NCI-H2227 (cell line): ENCODE measurements around the gene CNTFR.
A peak's percentile ranks its signal among the peaks of the same experiment; 100 is the strongest.
"Not testable (repeated sequence)": the region's sequence is repeated elsewhere in the genome, so short reads cannot be mapped to it uniquely, and the experiment has no call there.

Experiments used
- DNase-seq: peaks from one replicate; lab custom pipeline; 2025; ENCODE audit not compliant: unreplicated experiment; lab: John Stamatoyannopoulos, UW

CNTFR gene

DNA sequence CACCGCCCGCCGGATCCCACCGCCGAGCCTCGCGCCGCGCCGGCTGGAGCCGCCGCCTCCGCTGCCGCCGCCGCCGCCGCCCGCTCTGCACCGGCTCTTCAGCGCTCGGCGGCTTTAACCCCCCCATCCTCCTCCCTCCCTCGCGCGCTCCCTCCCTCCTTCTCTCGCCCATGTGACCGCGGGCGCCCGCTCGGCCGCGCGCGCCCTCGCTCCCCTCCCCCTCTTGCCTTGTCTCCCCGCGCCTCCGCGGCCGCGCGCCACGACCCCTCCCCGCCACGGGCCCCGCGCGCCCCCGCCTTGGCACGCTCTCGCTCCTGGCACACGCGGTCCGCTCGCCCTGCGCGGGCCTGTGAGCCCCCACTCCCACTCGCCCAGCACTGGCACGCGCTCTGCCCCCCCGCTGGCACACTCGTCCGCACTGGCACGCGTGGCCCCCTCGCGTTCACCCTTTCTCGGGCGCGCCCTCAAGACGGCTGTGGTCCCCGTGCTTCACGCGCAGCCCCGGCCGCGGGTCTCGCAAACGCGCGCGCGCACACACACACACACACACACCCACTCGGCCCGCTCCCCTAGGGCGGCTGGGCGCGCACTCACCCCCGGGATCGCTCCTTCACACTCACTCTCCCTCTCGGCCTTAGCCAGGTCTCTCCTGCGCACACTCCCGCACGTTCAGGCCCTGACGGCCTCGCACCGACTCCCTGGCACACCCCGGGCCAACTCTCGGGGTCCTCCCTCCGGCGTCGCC is at the start of gene CNTFR:
Gene CNTFR (minus strand): TSS at position 89 of the 745 bp plus-strand sequence. CDS start 20,743 bp downstream, outside the sequence.
- DNase-seq = peak; percentile 76

DNA sequence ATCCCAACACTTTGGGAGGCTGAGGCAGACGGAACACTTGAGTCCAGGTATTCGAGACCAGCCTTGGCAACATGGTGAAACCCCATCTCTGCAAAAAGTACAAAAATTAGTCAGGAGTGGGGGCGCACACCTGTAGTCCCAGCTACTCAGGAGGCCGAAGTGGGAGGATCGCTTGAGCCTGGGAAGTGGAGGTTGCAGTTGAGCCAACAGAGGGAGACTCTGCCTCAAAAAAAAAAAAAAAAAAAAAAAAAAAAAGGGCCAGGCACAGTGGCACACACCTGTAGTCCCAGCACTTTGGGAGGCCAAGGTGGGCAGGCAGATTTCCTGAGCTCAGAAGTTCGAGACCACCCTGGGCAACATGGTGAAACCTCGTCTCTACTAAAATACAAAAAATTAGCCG is 49.8 kb upstream of the CNTFR start:
- not testable (repeated sequence) for DNase-seq

DNA sequence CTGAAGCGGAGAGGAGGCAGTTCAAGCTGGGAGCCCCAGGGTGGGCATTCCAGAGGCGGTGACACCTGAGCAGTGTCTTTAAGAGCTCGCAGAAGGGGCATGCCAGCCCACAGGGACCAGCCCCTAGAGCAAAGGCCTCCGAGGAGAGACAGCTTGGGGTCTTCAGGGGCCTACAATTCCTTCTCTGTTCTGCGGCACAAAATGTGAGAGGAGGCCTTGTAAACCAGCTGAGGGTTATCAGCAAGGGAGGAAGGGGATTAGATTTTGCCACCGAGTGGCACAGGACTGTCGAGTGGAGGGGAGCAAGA is 48.6 kb upstream of the CNTFR start:
- no peak for DNase-seq

GRCh38 chr9:34637356-34638137 is 48.0 kb upstream of the CNTFR start, which contains the start of gene SIGMAR1:
TSS of gene SIGMAR1 (minus strand) at chr9:34637787. CDS start at chr9:34637697, 90 bp downstream.
- DNase-seq = peak; percentile 93

DNA sequence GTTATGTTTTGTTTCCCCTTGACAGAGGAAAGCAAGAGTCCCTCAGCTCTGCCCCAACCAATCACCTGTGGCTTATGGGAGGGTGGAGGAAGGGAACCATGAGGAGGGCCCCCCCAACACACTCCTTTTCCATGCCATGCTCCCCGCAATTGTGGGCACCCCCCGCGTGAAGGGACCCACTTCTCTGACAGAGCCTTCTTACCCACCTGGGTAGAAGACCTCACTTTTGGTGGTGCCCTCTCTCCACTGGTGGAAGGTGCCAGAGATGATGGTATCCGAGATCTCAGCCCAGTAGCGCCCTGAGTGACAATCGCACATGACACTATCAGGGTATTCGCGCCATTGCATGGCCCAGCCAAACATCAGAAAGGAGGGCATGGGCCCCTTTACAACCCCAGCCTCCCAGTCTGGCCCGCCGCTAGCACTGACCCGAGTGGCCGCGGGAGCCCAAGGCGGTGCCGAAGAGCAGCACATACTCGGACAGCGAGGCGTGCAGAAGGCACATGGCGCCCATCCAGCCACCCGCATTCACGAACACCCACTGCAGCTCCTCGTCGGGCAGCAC is 47.3 kb upstream of the CNTFR start:
- no peak for DNase-seq

- DNase-seq = no peak
Measured at GRCh38 chr9:34635556-34635955, 46.0 kb upstream of the CNTFR start.

GRCh38 chr9:34634551-34635248 is 45.2 kb upstream of the CNTFR start:
- DNase-seq = no peak

- peak; percentile 56 for DNase-seq
Measured at GRCh38 chr9:34633851-34634550, 44.5 kb upstream of the CNTFR start.

- no peak for DNase-seq
Measured at GRCh38 chr9:34633166-34633565, 43.6 kb upstream of the CNTFR start.

DNA sequence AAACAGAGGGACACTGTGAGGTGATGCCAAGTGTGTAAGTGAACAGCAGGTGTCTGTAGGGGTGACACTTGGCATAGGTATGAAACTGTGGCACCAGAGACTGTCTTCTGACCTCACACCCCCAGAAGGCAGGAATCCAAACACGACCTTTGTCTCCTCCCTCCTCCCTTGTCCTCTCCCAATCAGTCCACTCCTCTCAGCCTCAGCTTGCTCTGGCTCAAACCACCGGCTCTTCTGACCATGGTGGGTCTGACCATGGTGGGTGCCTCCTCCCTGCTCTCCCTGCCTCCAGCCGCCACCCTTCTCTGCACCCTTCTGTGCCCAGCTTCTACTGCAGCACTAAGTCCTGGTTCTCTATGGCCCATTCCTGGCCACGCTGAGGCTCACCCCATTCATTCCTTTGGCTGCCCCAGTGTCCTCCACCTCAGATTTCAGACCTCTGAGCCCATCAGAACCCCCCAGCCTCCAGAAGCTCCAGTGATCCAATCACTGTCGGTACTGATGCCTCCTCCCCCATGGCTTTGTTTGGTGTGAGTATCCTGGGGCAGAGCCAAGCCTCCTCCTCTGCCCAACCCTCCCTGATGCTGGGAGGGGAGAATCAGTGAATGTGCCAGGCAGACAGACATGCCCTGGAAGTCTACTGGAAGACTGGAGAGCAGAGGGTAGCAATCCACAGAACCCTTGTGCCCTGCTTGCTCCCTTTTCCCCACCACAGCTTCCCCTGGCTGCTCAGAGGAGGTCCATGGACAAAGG is 41.1 kb upstream of the CNTFR start:
- DNase-seq = no peak

DNA sequence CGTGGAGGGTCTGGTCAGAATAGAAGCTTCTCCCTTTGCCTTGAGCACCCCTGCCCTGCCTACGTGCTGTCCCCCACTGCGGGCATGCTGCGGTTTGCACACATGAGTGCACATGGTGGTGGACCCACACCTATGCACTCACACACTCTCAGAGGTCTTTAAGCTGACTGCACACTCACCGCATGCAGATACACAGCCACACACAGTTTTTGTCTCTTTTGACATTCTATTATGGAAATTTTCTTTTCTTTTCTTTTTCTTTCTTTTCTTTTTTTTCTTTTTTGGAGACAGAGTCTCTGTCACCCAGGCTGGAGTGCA is 39.9 kb upstream of the CNTFR start:
- DNase-seq = no peak

- peak; percentile 52 for DNase-seq
Measured at GRCh38 chr9:34628656-34629490, 39.3 kb upstream of the CNTFR start, which contains the start of gene ARID3C. TSS of gene ARID3C (minus strand) at chr9:34629066. CDS start at chr9:34628014, 1,052 bp downstream.

- no peak for DNase-seq
Measured at GRCh38 chr9:34627716-34628655, 38.5 kb upstream of the CNTFR start.

DNA sequence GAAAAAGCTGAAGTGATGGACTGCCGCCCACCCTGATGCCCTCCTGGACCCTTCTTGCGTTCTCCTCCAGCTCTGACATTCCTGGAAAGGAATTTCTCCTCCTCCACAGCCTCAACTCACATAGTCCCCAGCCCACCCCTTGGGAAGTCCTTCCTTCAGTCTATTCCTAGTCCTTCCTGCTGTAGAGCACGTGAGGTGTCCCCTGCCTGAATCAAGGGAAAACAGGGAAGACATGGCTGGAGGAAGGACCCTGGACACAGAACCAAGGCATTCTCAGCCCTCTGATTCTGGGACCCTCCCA is 35.6 kb upstream of the CNTFR start:
- DNase-seq = no peak

DNA sequence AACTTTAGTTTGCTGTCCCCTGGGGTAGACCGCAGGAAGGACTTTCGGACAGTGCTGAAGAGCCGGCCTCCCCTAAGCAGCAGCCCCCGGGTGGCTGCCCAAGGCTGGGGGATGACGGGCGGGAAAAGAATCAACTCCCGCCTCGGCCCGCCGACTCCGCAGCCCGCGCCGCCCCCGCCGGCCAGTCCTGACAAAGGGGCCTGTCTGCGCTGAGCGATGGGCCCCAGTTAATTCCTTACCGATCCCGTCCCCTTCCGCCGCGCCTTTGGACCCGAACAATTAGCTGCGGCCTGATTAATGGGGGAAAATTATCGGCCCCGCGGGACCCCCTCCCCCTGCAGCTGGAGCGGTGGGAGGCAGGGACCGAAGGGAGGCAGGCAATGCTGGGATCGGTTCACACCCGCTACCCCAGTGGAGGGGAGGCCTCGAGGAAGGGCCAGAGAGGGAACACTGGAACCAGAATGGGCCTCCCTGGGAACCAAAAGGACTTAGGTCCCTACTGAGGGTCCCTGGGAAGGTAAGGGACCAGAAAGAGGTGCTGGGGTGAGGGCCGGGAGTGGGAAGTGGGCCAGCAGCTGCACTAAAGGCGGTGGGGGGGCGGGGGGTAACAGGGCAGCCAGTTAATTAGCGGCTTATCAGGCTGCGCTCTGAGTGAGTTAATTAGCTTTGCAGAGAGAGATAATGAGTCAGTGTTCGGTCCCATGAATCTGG is 35.1 kb upstream of the CNTFR start:
- DNase-seq = no peak

GRCh38 chr9:34623374-34624235 is 34.1 kb upstream of the CNTFR start:
- no peak for DNase-seq
